ENCODE results near the gene RNASE4. TPM values are rescaled to one million over a fixed set of nuclear protein-coding genes. Genes with fewer than 3 reads are reported as not detected.

The RNASE4 gene
- total RNA-seq, 2 experiments from 2014 or later: 0.37 to 0.50 TPM

DNA sequence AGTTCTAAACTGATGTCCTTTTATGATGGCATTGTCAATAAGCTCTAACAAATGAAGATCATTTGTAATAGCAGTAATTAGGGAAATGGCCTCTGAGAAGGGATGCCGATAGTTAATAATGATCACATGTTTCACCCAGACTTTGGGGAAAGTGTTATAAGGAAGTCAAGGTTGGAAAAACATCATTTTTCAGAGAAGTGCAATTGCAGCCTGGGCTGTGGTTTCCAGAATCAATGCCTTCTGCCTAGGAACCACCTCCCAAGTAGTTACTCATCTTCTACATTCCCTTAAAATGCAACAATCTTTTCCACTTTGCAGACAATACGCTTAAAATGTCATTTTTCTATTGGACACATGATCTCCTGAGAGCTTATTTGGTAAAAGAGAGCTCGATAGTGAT is 62.2 kb downstream of the RNASE4 start:
- CTCF ChIA-PET: interaction anchor here (1.3 kb wide), 2 partner anchors 10 to 13 kb away, joined by 3 to 5 read pairs; no protein-coding TSS in a partner anchor
- DNase-seq: no peak
- Mint-ChIP-seq H3K9me3 (ENCODE audit: low read depth) (peaks cover 3% of the 10 kb centered on the region), H3K4me3 (no peak overlapping the region), H3K36me3 (ENCODE audit: low read depth) (no peaks in the 10 kb centered on the region), H3K4me1 (no peaks in the 10 kb centered on the region), H3K27me3 (peaks cover 6% of the 10 kb centered on the region), H3K27ac (no peak overlapping the region)
- intact Hi-C loops (cut with DNase I, micrococcal nuclease): no loop called here
- POLR2A ChIA-PET: no interaction called here
- ATAC-seq: no peak

- peaks cover 9% of the 10 kb centered on the region for H3K9me3 Mint-ChIP-seq (ENCODE audit: low read depth)
- no peak overlapping the region for H3K4me3 Mint-ChIP-seq
- CTCF ChIA-PET: no interaction called here
- no peak overlapping the region for H3K27ac Mint-ChIP-seq
- DNase-seq (no peak), ATAC-seq (no peak)
- no peaks in the 10 kb centered on the region for H3K36me3 Mint-ChIP-seq (ENCODE audit: low read depth)
- intact Hi-C loops (cut with DNase I, micrococcal nuclease): no loop called here
- POLR2A ChIA-PET: no interaction called here
- no peaks in the 10 kb centered on the region for H3K4me1 Mint-ChIP-seq
- peaks cover 6% of the 10 kb centered on the region for H3K27me3 Mint-ChIP-seq
Measured at GRCh38 chr14:20748439-20748838, 64.1 kb downstream of the RNASE4 start.

- Mint-ChIP-seq H3K27ac (no peak overlapping the region), H3K36me3 (ENCODE audit: low read depth) (no peaks in the 10 kb centered on the region), H3K4me3 (no peak overlapping the region), H3K9me3 (ENCODE audit: low read depth) (peaks cover 9% of the 10 kb centered on the region), H3K27me3 (peaks cover 6% of the 10 kb centered on the region), H3K4me1 (no peaks in the 10 kb centered on the region)
- intact Hi-C loops (cut with DNase I, micrococcal nuclease): no loop called here
- no peak for DNase-seq
- POLR2A ChIA-PET: no interaction called here
- ATAC-seq: peak; percentile 44
- CTCF ChIA-PET: no interaction called here
Measured at GRCh38 chr14:20750194-20750593, 65.8 kb downstream of the RNASE4 start.

Other genes with a start within 250 kb of the RNASE4 start
- under 1 TPM; 0.05 to 0.09 TPM for gene KLHL33, start 248.4 kb upstream of the RNASE4 start, total RNA-seq
- gene OSGEP, start 229.7 kb upstream of the RNASE4 start, total RNA-seq: 10 to 100 TPM; 46.2 to 47.5 TPM
- gene APEX1, start 229.3 kb upstream of the RNASE4 start, total RNA-seq: 100 to 1,000 TPM; 216 to 257 TPM
- gene PIP4P1, start 223.1 kb upstream of the RNASE4 start, total RNA-seq: 10 to 100 TPM; 24.2 to 24.7 TPM
- 100 to 1,000 TPM; 160 to 164 TPM for gene PNP, start 215.2 kb upstream of the RNASE4 start, total RNA-seq
- under 1 TPM; 0.16 to 0.56 TPM for gene RNASE10, start 179.0 kb upstream of the RNASE4 start, total RNA-seq
- gene RNASE9, start 123.5 kb upstream of the RNASE4 start, total RNA-seq: not detected
- gene RNASE11, start 96.6 kb upstream of the RNASE4 start, total RNA-seq: not detected
- not detected for gene RNASE12, start 93.2 kb upstream of the RNASE4 start, total RNA-seq
- gene OR6S1, start 42.9 kb upstream of the RNASE4 start, total RNA-seq: not detected
- 1 to 10 TPM in 1 of 2 experiments, under 1 TPM in 1; 0.83 to 1.8 TPM for gene ANG, start 4.2 kb downstream of the RNASE4 start, total RNA-seq
- gene EDDM3A, start 61.3 kb downstream of the RNASE4 start, total RNA-seq: not detected
- not detected for gene EDDM3B, start 83.8 kb downstream of the RNASE4 start, total RNA-seq
- gene RNASE6, start 96.7 kb downstream of the RNASE4 start, total RNA-seq: under 1 TPM; 0.46 to 0.62 TPM
- not detected for gene RNASE1, start 118.3 kb downstream of the RNASE4 start, total RNA-seq
- gene RNASE3, start 206.8 kb downstream of the RNASE4 start, total RNA-seq: not detected